ENCODE measurements around the gene GNAI3. TPM values are rescaled to one million over a fixed set of nuclear protein-coding genes. Genes with fewer than 3 reads are reported as not detected.

GNAI3 gene
- total and polyA plus RNA-seq, 10 of the 15 experiments (the other 5 are each of a cell fraction or from before 2014, with no cell fraction given), result 5.9 to 13.8 (median 8.0) TPM

- no peak for TF ChIP-seq ZNF384 (IDR thresholded peaks at IDR 0.05; ENCODE audit: borderline replicate concordance, low read depth, low read length)
- no peak for TF ChIP-seq IRF3 (IDR thresholded peaks at IDR 0.05)
- no peak for TF ChIP-seq CEBPB (IDR thresholded peaks at IDR 0.05; ENCODE audit: borderline replicate concordance in 1 of 2, low read depth in 2 of 2, low read length in 2 of 2)
- TF ChIP-seq HDGF (IDR thresholded peaks at IDR 0.05), result no peak
- TF ChIP-seq ZNF622 (IDR thresholded peaks at IDR 0.05), result no peak
- no peak for TF ChIP-seq SIX5 (IDR thresholded peaks at IDR 0.05; ENCODE audit: low read depth, low read length, severe bottlenecking)
- Histone ChIP-seq H3K79me2 (ENCODE audit: control insufficient read depth, insufficient read depth, low read length) (no peaks in the 10 kb centered on the region; the same call in 1 of the 2 replicates), H3K9ac (ENCODE audit: control insufficient read depth, insufficient read depth, low read length) (no peak overlapping the region), H4K20me1 (ENCODE audit: control insufficient read depth, insufficient read depth) (no peaks in the 10 kb centered on the region), H3K36me3 (ENCODE audit: control insufficient read depth in 2 of 2, insufficient read depth in 2 of 2, low read length in 1 of 2) (no peaks in the 10 kb centered on the region), H3K4me1 (ENCODE audit: control insufficient read depth, insufficient read depth, low read length) (0 out of 2 replicates have a peak, but pooled peaks cover 4% of the 10 kb centered on the region), H3K4me3 (no peak overlapping the region), H3K9me3 (replicated peaks; ENCODE audit: control insufficient read depth, insufficient read depth, low read length) (no peaks in the 10 kb centered on the region), H3K27me3 (replicated peaks in 1 of 2; ENCODE audit: control insufficient read depth in 2 of 2, insufficient read depth in 2 of 2, low read length in 1 of 2) (no peaks in the 10 kb centered on the region), H3K27ac (ENCODE audit: control insufficient read depth, insufficient read depth) (no peak overlapping the region), H3K4me2 (ENCODE audit: control insufficient read depth, insufficient read depth) (no peak overlapping the region), H2AFZ (ENCODE audit: control insufficient read depth, low read depth, low read length) (no peak overlapping the region)
- no TSS peak for BruUV-seq (replicated peaks)
- ATAC-seq, result no peak
- intact Hi-C loops (cut with micrococcal nuclease; ENCODE audit: unreplicated experiment), result no loop called here
- DNase-seq (ENCODE audit: low read depth, low spot score), result no peak
- 25% methylated on average over 2 of the region's 2 CpGs for whole genome bisulfite sequencing (ENCODE audit: insufficient coverage, insufficient replicate concordance, low lambda C conversion rate, missing lambda C conversion rate)
- in situ Hi-C loops (cut with MboI), result no loop called here
- ChIA-PET SMC1A (ENCODE audit: uncharacterized antibody, unreplicated experiment) (interaction anchor here (0.8 to 5.6 kb wide), 7 partner anchors 10 to 332 kb away, joined by 3 to 63 read pairs (median 12); partner anchors contain the start of gene AHCYL1), RAD21 (ENCODE audit: unreplicated experiment) (interaction anchor here (0.6 to 4.9 kb wide), 6 partner anchors 13 to 331 kb away, joined by 3 to 48 read pairs (median 9); partner anchors contain the start of genes AHCYL1, GSTM1 and GSTM2), POLR2A (interaction anchor here (0.9 kb wide), 1 partner anchor 105 kb away, joined by 3 read pairs; the partner anchor contains the start of gene GNAI3), CTCF (interaction anchor here (1.0 to 10.8 kb wide), 6 partner anchors 14 to 331 kb away, joined by 4 to 299 read pairs (median 40); partner anchors contain the start of gene AHCYL1)
- no peak for FAIRE-seq
Measured at GRCh38 chr1:109653306-109653705, 104.9 kb downstream of the GNAI3 start.
